IPS-18c (cell line): ENCODE measurements around the gene NDUFAF5.
"Not testable (repeated sequence)": the region's sequence is repeated elsewhere in the genome, so short reads cannot be mapped to it uniquely, and the experiment has no call there.

ENCODE experiments used
- H3K4me3 ChIP-seq: 2 replicates; pipeline ENCODE4 v1.7.0; 2013; ENCODE audit warnings: low read depth, mild to moderate bottlenecking, low read length, moderate library complexity; ENCODE audit not compliant: insufficient read depth
- H3K9me3 ChIP-seq: one replicate; pipeline ENCODE4 v1.6.1; 2013; ENCODE audit warnings: mild to moderate bottlenecking, low read length, moderate library complexity; ENCODE audit not compliant: control insufficient read depth, insufficient read depth

Gene NDUFAF5, protein sequence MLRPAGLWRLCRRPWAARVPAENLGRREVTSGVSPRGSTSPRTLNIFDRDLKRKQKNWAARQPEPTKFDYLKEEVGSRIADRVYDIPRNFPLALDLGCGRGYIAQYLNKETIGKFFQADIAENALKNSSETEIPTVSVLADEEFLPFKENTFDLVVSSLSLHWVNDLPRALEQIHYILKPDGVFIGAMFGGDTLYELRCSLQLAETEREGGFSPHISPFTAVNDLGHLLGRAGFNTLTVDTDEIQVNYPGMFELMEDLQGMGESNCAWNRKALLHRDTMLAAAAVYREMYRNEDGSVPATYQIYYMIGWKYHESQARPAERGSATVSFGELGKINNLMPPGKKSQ

DNA sequence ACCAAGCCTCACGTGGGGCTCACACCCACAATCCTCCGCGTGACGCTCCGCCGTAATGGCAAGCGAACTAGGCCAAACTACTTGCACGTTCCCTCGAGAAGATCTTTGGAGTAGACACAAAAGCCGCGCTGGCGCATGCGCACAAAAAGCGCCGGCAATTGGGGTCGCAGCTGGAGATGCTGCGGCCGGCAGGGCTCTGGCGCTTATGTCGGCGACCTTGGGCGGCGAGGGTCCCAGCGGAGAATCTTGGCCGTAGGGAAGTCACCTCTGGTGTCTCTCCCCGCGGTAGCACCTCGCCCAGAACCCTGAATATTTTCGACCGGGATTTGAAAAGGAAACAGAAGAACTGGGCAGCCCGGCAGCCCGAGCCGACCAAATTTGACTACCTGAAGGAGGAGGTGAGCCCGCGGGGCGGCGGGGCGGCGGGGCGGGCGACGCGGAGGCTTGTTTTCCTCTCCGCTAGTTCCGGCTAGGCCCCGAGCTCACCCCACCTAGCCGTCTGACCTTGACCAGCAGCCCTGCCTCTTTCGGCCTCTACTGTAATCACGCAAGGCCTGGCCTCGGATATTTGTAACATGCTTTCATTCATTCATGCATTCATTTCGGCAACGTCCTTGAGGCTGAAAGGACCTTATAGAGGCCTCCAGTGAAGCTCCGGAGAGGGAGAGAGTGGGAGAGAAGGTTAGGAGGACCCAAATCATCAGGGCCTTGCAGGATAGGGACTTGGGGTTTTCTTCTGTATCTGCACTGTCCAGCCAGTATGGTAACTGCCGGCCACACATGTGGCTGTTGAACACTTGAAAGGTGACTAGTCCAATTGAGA lies at the start of gene NDUFAF5, which contains the start of gene ESF1:
Gene NDUFAF5, plus strand, starts transcription at position 136 of the 823 bp plus-strand sequence. Its CDS starts 41 bp downstream, at position 177.
Gene ESF1, minus strand, starts transcription at position 27 of the 823 bp plus-strand sequence. CDS start 1,779 bp downstream, outside the sequence.
- H3K4me3 ChIP-seq: peak within 1 kb of the TSS; percentile 85
- no peaks in the 10 kb centered on the region for H3K9me3 ChIP-seq

- Histone ChIP-seq H3K9me3 (no peaks in the 10 kb centered on the region), H3K4me3 (no peak overlapping the region)
Measured at GRCh38 chr20:13735826-13736225, 49.0 kb upstream of the NDUFAF5 start.

DNA sequence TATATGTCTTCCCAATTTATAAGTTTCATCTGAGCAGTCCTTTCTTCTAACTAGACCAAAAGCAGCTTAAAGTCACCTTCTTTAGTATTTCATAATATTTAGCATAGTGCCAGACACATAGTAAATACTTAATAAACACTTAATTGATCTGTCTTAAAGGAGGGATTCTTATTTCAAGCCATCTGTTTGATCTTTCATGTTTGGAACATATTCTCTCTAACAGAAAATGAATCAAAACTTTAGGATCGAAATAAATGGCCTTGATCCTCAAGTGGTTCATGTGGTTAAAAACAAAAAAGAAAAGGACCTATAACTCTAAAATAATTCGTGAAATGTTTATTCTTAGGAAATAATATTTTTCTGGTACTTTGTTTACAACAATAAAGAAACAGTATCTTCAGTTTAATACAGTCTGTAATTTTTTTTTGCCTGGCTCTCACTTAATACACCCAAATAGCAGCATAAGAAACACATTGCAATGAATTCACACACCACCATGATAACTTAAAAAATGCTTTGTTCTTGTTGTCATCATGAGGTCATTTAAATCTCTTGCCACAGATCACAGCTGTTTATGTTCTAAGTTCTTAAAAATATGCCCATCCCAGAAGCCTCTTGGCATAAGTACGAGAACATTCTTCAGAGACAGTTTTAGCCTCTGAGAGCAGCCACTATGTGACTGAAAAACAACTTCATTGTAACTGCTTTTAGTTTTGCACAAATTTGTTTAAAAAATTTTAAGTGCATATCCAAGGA lies 48.2 kb upstream of the NDUFAF5 start:
- no peak overlapping the region for H3K4me3 ChIP-seq
- H3K9me3 ChIP-seq: no peaks in the 10 kb centered on the region

GRCh38 chr20:13738187-13738586 lies 46.6 kb upstream of the NDUFAF5 start:
- not testable (repeated sequence) for H3K9me3 ChIP-seq, H3K4me3 ChIP-seq

- Histone ChIP-seq H3K9me3 (peaks cover 5% of the 10 kb centered on the region), H3K4me3 (no peak overlapping the region)
Measured at GRCh38 chr20:13739731-13740649, 44.8 kb upstream of the NDUFAF5 start.

GRCh38 chr20:13741879-13742278 lies 42.9 kb upstream of the NDUFAF5 start:
- H3K4me3 ChIP-seq: no peak overlapping the region
- peaks cover 5% of the 10 kb centered on the region for H3K9me3 ChIP-seq

DNA sequence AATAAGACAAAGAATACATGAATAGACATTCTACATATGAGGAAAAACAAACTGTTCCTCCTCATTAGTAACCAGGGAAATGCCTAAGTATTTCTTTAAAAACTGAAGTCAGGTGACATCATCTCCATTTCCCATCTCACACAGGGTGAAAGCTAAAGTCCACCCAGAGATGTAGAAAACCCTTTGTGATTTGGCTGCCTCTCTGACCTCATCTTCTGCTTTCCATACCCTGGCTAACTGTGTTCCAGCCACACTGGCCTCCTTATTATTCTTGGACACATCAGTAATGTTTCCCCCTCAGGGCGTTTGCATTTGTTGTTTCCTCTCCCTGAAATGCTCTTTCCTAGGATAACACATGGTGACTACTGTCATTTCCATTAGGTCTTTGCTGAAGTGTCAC lies 40.5 kb upstream of the NDUFAF5 start:
- H3K9me3 ChIP-seq: peaks cover 5% of the 10 kb centered on the region

DNA sequence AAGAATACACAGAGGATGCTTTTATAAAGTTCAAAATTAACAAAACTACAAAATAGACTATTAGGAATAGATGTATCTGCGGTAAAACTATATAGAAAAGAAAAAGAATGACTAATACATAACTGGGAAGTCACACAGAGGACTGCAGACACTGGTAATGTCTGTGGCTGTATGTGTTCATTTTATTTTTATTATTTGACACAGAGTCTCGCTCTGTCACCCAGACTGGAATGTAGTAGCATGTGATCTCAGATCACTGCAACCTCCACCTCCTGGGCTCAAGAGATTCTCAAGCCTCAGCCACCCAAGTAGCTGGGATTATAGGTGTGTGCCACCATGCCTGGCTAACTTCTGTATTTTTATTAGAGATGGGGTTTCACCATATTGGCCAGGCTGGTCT lies 39.0 kb upstream of the NDUFAF5 start:
- H3K9me3 ChIP-seq: peaks cover 5% of the 10 kb centered on the region

More for the DNA sequence above, 40.5 kb upstream of the NDUFAF5 start:
- no peak overlapping the region for H3K4me3 ChIP-seq

DNA sequence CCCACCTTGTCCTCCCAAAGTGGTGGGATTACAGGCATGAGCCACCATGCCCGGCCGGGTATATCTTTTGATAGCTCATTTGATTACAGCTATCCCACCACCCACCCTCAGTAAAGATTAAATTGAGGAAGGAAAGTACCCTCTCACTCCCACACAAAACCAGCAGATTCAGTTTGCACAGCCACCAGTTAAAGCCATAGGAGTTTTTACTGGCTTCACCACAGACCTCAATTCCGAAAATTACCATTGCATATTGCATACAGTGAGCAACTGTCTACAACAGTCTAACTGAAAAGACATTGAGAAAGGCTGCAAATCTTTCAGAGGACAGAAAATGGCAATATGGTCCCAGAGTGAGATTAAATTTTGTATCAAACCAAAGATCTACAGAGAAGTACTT lies 35.0 kb upstream of the NDUFAF5 start:
- Histone ChIP-seq H3K9me3 (no peaks in the 10 kb centered on the region), H3K4me3 (no peak overlapping the region)

More for the DNA sequence above, 39.0 kb upstream of the NDUFAF5 start:
- no peak overlapping the region for H3K4me3 ChIP-seq

GRCh38 chr20:13753436-13754036 lies 31.3 kb upstream of the NDUFAF5 start:
- Histone ChIP-seq H3K9me3 (no peaks in the 10 kb centered on the region), H3K4me3 (no peak overlapping the region)

DNA sequence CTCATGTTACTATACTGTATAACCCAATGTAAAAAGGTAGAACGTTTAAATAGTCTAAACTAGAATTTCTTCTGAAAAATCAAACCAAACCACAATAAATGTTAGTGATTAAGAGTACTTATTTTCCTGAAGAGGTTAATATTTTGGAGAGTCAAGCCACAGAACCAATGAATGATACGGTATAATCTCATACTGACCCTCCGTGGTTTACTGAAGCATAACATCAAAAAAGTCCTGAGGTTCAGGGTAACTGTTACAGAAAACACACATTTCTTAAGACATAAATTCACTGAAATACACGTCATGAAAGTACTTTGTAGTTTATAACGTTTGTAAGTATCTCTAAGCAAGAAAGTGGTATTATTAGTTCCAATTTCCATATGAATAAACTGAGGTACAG lies 29.0 kb upstream of the NDUFAF5 start:
- no peak overlapping the region for H3K4me3 ChIP-seq
- H3K9me3 ChIP-seq: no peaks in the 10 kb centered on the region

DNA sequence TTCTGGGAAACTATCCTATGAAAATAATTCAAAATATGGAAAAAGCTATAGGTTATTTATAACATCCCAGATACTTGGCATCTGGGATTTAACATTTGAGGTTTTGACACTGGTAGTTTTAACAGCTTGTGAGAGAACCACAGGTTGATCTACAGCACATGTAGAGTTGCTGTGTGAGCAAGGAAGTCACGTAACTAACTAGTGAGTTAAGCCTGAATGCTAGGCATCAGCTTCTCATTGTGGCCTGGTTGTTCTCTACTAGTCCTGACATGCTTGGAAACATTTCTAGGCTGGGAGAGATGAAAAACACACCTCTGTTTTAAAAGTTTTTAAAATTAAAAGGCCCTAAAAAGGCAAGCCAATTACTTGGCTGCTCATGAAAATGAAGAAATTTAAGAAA lies 28.3 kb upstream of the NDUFAF5 start:
- Histone ChIP-seq H3K4me3 (no peak overlapping the region), H3K9me3 (no peaks in the 10 kb centered on the region)

GRCh38 chr20:13758884-13759283 lies 25.9 kb upstream of the NDUFAF5 start:
- Histone ChIP-seq H3K4me3 (no peak overlapping the region), H3K9me3 (no peaks in the 10 kb centered on the region)

DNA sequence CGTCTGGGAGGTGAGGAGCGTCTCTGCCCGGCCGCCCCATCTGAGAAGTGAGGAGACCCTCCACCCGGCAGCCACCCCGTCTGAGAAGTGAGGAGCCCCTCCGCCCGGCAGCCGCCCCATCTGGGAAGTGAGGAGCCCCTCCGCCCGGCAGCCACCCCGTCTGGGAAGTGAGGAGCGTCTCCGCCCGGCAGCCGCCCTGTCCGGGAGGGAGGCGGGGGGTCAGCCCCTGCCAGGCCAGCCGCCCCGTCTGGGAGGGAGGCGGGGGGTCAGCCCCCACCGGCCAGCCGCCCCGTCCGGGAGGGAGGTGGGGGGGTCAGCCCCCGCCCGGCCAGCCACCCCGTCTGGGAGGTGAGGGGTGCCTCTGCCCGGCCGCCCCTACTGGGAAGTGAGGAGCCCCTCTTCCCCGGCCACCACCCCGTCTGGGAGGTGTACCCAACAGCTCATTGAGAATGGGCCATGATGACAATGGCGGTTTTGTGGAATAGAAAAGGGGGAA lies 24.3 kb upstream of the NDUFAF5 start:
- not testable (repeated sequence) for H3K9me3 ChIP-seq, H3K4me3 ChIP-seq

GRCh38 chr20:13765299-13765698 lies 19.5 kb upstream of the NDUFAF5 start:
- H3K4me3 ChIP-seq: no peak overlapping the region
- no peaks in the 10 kb centered on the region for H3K9me3 ChIP-seq

DNA sequence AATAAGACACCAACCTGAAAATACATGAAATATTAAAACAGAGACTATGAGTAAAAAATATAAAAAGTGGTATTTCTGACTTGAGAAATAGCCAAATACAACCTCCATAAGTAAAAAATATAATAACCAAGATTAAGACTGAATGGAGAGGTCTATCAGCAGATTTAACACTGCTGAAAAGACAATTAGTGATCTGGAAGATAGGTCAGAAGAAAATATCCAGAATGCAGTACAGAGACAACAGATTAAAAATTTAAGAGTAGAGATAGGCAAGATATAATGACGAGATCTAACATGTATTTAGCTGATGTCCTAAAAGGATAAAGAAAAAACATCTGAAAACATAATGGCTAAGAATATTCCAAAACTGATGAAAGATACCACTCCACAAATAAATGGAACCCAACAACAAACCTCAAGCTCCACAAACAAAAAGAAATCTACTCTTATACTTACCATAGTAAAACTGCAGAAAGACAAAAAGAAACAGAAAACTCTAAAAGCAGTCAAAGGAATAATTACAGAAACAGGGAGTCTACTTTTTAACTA lies 18.9 kb upstream of the NDUFAF5 start:
- Histone ChIP-seq H3K4me3 (no peak overlapping the region), H3K9me3 (no peaks in the 10 kb centered on the region)
